Measurements from ENCODE around the gene POLR2J2. TPM values are rescaled to one million over a fixed set of nuclear protein-coding genes. Genes with fewer than 3 reads are reported as not detected.
"Not testable (repeated sequence)": the region's sequence is repeated elsewhere in the genome, so short reads cannot be mapped to it uniquely, and the experiment has no call there.

Gene POLR2J2
- total and polyA plus RNA-seq, 2 of the 8 experiments (the other 6 are each of a cell fraction or from before 2014, with no cell fraction given): 1.8 to 7.7 TPM

- H2BK5ac ChIP-seq (ENCODE audit: low read depth, low read length); H2BK12ac ChIP-seq (ENCODE audit: low read depth, low read length); H3K9ac ChIP-seq (replicated peaks in 1 of 4; ENCODE audit: extremely low read depth in 1 of 4, low read depth in 3 of 4, low read length in 3 of 4); H3K23ac ChIP-seq (ENCODE audit: insufficient read length); H3K4me3 ChIP-seq (ENCODE audit: extremely low read depth in 1 of 4, insufficient read depth in 2 of 4, low read depth in 3 of 4, low read length in 4 of 4); DNase-seq (ENCODE audit: low read depth in 1 of 2, low spot score in 2 of 2); H3K4me2 ChIP-seq (ENCODE audit: insufficient read depth in 1 of 2, low read depth in 2 of 2, low read length in 2 of 2); H3K79me1 ChIP-seq (ENCODE audit: low read depth, low read length); H3K56ac ChIP-seq (replicated peaks; ENCODE audit: insufficient read length, low read depth, low read length); H3K14ac ChIP-seq (ENCODE audit: insufficient read length); H3K4me1 ChIP-seq (replicated peaks in 1 of 4; ENCODE audit: control insufficient read depth in 3 of 4, insufficient read depth in 4 of 4, low read length in 3 of 4); H3K27ac ChIP-seq (ENCODE audit: low read depth, low read length); H4K8ac ChIP-seq (ENCODE audit: extremely low read depth, insufficient read depth, low read length); H4K5ac ChIP-seq (ENCODE audit: insufficient read length, low read depth, low read length); H2AFZ ChIP-seq (ENCODE audit: low read length); H3K36me3 ChIP-seq (ENCODE audit: control insufficient read depth in 2 of 4, insufficient read depth in 4 of 4, low read length in 3 of 4); H3K79me2 ChIP-seq (ENCODE audit: control insufficient read depth in 1 of 2, insufficient read depth in 2 of 2, low read length in 2 of 2); H3K4ac ChIP-seq (replicated peaks; ENCODE audit: insufficient read length, low read depth, low read length); H2BK120ac ChIP-seq (replicated peaks; ENCODE audit: low read depth, low read length); H2AK5ac ChIP-seq (ENCODE audit: low read depth, low read length); H2BK15ac ChIP-seq (ENCODE audit: low read length); H3K18ac ChIP-seq (ENCODE audit: extremely low read depth, low read length); POLR2A ChIA-PET (ENCODE audit: partially characterized antibody); H3K23me2 ChIP-seq (ENCODE audit: low read depth, low read length); H4K91ac ChIP-seq (replicated peaks; ENCODE audit: insufficient read length, low read length); H3K9me3 ChIP-seq (ENCODE audit: insufficient read depth in 2 of 2, low read depth in 1 of 2, low read length in 1 of 2); CTCF ChIA-PET (ENCODE audit: partially characterized antibody); H4K20me1 ChIP-seq (replicated peaks in 1 of 2; ENCODE audit: control insufficient read depth in 1 of 2, insufficient read depth in 2 of 2, low read length in 2 of 2); H3K27me3 ChIP-seq (replicated peaks in 1 of 4; ENCODE audit: control insufficient read depth in 3 of 4, extremely low read depth in 1 of 4, insufficient read depth in 3 of 4, low read length in 3 of 4); H2BK20ac ChIP-seq (ENCODE audit: low read length); FAIRE-seq: not testable (repeated sequence)
- 71% methylated on average over 3 of the region's 6 CpGs; no CpG with 5 or more reads in 1 of the 2 experiments for WGBS, 2 experiments (ENCODE audit: extremely low coverage in 1 of 2, insufficient coverage in 1 of 2, insufficient read length in 1 of 2, insufficient replicate concordance in 2 of 2, low coverage in 1 of 2, low lambda C conversion rate in 2 of 2, missing lambda C conversion rate in 1 of 2)
These were observed 43.5 kb upstream of the POLR2J2 start for GRCh38 chr7:102714774-102715522.

- FAIRE-seq; H4K8ac ChIP-seq (ENCODE audit: extremely low read depth, insufficient read depth, low read length); H2BK12ac ChIP-seq (ENCODE audit: low read depth, low read length); H2BK5ac ChIP-seq (ENCODE audit: low read depth, low read length); CTCF ChIA-PET (ENCODE audit: partially characterized antibody); H3K36me3 ChIP-seq (ENCODE audit: control insufficient read depth in 2 of 4, insufficient read depth in 4 of 4, low read length in 3 of 4); H3K4ac ChIP-seq (replicated peaks; ENCODE audit: insufficient read length, low read depth, low read length); H2AK5ac ChIP-seq (ENCODE audit: low read depth, low read length); H2BK120ac ChIP-seq (replicated peaks; ENCODE audit: low read depth, low read length); H3K14ac ChIP-seq (ENCODE audit: insufficient read length); H4K91ac ChIP-seq (replicated peaks; ENCODE audit: insufficient read length, low read length); H3K4me2 ChIP-seq (ENCODE audit: insufficient read depth in 1 of 2, low read depth in 2 of 2, low read length in 2 of 2); H3K56ac ChIP-seq (replicated peaks; ENCODE audit: insufficient read length, low read depth, low read length); H3K23me2 ChIP-seq (ENCODE audit: low read depth, low read length); H3K9ac ChIP-seq (replicated peaks in 1 of 4; ENCODE audit: extremely low read depth in 1 of 4, low read depth in 3 of 4, low read length in 3 of 4); H3K4me3 ChIP-seq (ENCODE audit: extremely low read depth in 1 of 4, insufficient read depth in 2 of 4, low read depth in 3 of 4, low read length in 4 of 4); H2AFZ ChIP-seq (ENCODE audit: low read length); H3K79me1 ChIP-seq (ENCODE audit: low read depth, low read length); H3K27ac ChIP-seq (ENCODE audit: low read depth, low read length); H2BK20ac ChIP-seq (ENCODE audit: low read length); H3K27me3 ChIP-seq (replicated peaks in 1 of 4; ENCODE audit: control insufficient read depth in 3 of 4, extremely low read depth in 1 of 4, insufficient read depth in 3 of 4, low read length in 3 of 4); H2BK15ac ChIP-seq (ENCODE audit: low read length); H3K23ac ChIP-seq (ENCODE audit: insufficient read length); H3K9me3 ChIP-seq (ENCODE audit: insufficient read depth in 2 of 2, low read depth in 1 of 2, low read length in 1 of 2); H3K4me1 ChIP-seq (replicated peaks in 1 of 4; ENCODE audit: control insufficient read depth in 3 of 4, insufficient read depth in 4 of 4, low read length in 3 of 4); POLR2A ChIA-PET (ENCODE audit: partially characterized antibody); H4K5ac ChIP-seq (ENCODE audit: insufficient read length, low read depth, low read length); DNase-seq (ENCODE audit: low read depth in 1 of 2, low spot score in 2 of 2); H4K20me1 ChIP-seq (replicated peaks in 1 of 2; ENCODE audit: control insufficient read depth in 1 of 2, insufficient read depth in 2 of 2, low read length in 2 of 2); H3K18ac ChIP-seq (ENCODE audit: extremely low read depth, low read length); H3K79me2 ChIP-seq (ENCODE audit: control insufficient read depth in 1 of 2, insufficient read depth in 2 of 2, low read length in 2 of 2): not testable (repeated sequence)
- WGBS, 2 experiments (ENCODE audit: extremely low coverage in 1 of 2, insufficient coverage in 1 of 2, insufficient read length in 1 of 2, insufficient replicate concordance in 2 of 2, low coverage in 1 of 2, low lambda C conversion rate in 2 of 2, missing lambda C conversion rate in 1 of 2): no CpG with 5 or more reads among the region's 1 CpG
These were observed 42.2 kb upstream of the POLR2J2 start for GRCh38 chr7:102713691-102714080.
